ENCODE data around the gene MAP3K12.

DNA sequence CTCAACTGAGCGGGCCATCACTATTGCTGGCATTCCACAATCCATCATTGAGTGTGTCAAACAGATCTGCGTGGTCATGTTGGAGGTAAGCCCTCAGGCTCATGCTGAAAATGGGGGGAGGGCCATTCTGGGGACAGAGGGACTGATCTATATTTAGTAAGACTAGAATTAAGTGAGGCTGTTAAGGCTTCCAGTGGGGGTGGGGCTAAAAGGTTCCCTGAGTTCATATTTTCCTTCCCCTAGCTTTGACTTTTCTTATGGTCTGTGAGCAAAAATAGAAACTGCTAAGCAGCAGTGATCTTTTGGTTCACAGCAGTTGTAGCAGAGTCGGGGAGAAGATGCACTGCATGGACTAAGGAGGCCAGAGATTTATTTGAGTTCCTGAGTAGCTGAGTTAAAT, 38.2 kb downstream of the MAP3K12 start:
- TF ChIP-seq, protein P1, sequence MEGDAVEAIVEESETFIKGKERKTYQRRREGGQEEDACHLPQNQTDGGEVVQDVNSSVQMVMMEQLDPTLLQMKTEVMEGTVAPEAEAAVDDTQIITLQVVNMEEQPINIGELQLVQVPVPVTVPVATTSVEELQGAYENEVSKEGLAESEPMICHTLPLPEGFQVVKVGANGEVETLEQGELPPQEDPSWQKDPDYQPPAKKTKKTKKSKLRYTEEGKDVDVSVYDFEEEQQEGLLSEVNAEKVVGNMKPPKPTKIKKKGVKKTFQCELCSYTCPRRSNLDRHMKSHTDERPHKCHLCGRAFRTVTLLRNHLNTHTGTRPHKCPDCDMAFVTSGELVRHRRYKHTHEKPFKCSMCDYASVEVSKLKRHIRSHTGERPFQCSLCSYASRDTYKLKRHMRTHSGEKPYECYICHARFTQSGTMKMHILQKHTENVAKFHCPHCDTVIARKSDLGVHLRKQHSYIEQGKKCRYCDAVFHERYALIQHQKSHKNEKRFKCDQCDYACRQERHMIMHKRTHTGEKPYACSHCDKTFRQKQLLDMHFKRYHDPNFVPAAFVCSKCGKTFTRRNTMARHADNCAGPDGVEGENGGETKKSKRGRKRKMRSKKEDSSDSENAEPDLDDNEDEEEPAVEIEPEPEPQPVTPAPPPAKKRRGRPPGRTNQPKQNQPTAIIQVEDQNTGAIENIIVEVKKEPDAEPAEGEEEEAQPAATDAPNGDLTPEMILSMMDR (IDR thresholded peaks at IDR 0.05), result no peak
- TF ChIP-seq POLR2A (IDR thresholded peaks at IDR 0.05), result no peak
